SIG-M5 (cell line): ENCODE data around the gene PAGR1.
"Not testable (repeated sequence)": the region's sequence is repeated elsewhere in the genome, so short reads cannot be mapped to it uniquely, and the experiment has no call there.

Experiments used
- DNase-seq: peaks from one replicate; lab custom pipeline; 2025; lab: John Stamatoyannopoulos, UW

Gene PAGR1

DNA sequence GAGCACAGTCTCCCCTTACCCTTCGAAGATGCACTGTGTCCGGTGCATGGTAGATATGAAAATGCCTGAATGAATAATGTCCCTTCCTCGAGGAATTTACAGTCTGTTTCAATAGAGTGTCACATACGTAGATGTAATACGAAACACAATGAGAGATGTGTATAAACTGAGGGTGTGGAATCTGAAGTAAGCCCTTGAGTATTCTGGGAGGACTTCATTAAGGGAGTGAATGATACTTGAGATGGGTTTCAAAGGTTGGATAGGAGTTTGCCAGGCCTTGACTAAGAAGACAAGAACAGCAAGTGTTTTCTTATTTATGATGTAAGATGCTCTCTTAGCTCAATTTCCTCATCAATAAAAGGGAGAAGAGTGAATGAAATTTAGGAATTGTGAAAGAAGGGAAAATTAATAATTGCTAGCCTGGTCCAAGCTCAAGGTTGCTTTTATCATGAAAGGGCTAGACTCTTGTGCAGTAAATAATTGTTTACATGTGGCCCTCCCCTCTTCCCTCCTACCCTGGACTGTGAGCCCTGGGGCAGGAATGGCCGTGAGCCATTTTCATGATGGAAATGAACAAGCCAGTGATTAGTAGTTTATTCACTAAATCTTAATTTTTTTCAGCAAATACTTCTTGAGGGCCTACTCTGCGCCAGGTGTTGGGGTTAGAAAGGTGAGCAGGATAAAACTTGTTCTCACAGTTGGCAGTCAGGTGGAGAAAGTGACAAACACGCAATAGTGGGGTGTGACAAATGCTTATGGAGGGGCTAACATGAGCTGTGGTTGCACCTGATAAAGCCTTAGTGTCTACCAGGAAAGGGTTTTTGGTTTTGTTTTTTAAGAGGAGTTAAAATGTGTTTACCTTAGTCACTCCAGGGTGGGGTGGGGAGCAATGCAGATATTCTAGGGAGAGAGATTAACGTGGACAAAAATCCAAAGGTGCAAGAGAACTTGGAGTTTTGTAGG lies 23.8 kb upstream of the PAGR1 start:
- no peak for DNase-seq

DNA sequence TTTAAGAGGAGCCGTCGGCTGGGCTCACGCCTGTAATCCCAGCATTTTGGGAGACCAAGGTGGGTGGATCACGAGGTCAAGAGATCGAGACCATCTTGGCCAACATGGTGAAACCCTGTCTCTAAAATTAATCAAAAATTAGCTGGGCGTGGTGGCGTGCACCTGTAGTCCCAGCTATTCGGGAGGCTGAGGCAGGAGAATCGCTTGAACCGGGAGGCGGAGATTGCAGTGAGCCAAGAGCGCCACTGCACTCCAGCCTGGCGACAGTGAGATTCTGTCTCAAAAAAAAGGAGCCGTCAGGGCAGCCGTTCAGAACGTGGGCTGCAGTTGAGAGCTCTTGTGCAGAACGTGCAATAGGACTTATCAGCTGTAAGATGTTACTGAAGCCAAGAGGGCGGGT lies 22.8 kb upstream of the PAGR1 start:
- DNase-seq: not testable (repeated sequence)

DNA sequence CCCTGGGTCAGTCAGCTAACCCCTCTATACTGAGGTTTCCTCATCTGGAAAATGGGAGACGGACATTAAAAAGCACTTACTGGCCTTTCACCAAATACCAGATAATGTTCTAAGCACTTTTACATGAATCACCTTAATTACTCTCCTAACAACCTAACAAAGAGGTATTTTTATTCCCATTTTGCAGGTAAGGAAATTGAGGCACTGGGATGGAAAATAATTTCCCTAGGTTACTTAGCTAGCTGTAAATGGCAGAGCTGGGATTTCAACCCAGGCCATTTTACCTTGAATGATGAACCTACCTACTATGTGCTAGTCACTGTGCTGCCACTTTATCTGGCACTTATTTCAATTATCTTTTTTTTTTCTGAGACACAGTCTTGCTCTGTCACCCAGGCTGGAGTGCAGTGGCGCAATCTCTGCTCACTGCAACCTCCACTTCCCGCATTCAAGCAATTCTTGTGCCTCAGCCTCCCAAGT lies 21.7 kb upstream of the PAGR1 start:
- DNase-seq: no peak

DNA sequence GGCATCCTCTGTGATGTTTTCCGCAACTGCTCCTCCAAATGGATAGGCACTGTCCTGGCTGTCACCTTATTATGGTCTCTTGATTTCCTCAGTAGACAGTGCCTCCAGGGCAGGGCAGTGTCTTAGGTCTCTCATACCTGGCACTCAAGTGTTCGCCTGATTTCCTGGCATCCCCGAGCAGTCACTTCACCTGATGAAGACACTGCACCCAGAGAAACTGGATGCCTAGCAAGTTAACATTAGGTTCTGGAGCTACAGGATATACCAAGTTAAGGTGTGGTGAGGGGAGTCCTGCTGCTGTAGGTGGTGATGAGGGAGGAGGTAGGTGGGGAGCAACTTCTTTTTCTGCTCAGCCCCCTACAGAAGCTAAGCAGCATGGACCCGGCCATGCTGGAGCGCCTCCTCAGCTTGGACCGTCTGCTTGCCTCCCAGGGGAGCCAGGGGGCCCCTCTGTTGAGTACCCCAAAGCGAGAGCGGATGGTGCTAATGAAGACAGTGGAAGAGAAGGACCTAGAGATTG lies 13.5 kb upstream of the PAGR1 start:
- DNase-seq: no peak

DNA sequence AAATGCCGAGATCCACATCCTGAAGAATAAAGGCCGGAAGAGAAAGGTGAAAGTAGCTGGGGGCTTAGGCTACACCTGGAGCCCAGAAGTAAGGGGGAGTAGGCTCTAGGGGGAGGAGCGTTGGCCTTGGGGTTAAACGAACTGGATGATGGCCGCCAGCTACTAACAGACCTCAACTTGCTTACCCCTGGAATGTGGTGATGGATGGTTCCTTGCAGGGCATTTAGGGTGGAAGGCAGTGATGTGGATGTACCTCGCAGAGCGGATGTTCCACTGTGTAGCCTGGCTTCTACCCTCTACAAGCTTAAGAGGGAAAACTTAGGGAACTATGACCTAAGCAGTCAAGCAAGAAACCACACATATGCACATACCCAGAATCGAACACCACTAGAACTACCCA lies 11.9 kb upstream of the PAGR1 start:
- no peak for DNase-seq

DNA sequence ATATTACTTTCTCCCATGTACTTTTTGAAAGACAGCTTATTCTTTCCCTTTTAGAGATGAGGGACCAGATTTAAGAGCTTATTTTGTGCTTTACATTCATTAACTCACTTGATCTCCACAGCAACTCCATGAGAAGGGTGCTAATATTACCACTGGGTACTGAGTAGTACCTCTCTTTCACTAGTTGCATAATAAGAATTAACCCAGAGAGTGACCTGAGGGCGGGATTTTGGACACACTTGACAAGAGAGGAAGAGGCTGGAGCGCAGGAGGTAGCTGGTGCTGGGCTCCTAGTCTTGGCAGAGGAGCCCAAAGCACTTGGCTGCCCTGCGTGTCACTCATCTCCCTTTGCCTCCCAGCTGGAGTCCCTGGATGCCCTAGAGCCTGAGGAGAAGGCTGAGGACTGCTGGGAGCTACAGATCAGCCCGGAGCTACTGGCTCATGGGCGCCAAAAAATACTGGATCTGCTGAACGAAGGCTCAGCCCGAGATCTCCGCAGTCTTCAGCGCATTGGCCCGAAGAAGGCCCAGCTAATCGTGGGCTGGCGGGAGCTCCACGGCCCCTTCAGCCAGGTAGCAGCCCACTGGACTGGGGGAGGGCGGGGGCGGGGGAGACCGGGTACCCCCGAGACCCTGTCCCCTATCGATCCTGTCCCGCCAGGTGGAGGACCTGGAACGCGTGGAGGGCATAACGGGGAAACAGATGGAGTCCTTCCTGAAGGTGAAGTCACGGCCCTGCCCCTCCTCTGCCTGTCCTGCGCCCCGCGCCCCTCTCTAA lies 11.3 kb upstream of the PAGR1 start:
- DNase-seq: no peak

DNA sequence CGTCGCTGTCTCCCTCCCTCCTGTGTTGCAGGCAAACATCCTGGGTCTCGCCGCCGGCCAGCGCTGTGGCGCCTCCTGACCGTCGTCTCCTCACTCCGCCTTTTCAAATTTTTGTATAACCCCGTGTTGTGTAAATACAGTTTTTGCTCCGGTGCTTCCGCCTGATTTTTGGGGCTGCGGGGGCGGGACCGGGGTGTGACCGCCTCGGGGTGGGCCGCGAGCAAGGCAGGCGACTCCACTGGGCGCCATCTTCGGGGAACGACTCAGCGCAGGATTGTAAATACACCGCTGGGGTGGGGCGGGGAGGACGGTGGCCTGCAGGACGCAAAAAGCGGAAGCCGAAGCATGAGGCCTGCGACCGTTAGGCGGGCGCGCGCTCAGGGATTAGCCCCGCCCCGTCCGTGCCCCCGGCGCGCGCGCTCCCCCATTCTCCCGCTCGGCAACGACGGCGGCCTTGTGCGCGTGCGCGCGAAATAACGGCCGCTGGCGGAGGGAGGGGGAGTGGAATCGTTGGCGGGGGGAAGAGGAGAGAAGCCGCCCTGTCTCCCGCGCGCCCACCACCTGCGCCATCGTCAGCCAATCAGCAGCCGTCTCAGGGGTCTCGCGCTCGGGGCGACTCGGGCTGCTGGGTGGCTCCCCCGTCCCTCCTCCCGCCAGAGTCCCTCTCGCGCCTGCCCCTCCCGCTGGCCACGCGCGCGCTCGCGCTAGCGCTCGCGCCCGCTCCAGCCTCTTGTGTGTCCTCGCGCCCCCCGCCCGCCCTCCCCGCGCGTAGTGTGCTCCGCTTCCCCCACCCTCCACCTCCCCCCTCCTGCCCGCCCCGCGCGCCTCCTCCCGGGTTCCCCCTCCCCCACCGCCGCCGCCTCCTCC lies 10.5 kb upstream of the PAGR1 start:
- DNase-seq: peak; percentile 44

DNA sequence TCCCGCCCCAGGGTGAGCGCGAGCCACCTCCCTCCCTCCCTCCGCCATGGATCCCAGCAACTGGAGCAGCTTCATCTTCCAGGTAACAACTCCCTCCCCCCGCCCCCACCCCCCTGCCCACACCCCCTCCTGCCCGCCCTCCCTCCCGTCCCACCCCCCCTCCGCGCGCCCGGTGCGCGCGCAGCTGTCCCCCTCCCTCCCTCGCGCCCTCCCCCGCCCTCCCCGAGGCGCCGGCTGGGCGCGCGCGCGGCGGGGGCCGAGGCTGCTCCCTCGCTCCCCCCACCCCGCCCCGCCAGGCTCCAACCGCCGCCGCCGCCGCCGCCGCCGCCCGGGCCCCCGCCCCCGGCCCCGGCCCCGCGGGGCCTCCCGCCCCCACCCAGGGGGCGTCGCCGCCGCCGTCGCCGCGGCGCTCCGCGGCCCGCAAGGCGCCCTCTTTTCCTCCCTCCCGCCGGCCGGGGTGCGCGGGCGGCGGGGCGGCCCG lies 9.8 kb upstream of the PAGR1 start, which contains the start of gene MAZ:
TSS of gene MAZ (plus strand) at position 431 of the 481 bp plus-strand sequence. CDS start 173 bp downstream, outside the sequence.
- no peak for DNase-seq

DNA sequence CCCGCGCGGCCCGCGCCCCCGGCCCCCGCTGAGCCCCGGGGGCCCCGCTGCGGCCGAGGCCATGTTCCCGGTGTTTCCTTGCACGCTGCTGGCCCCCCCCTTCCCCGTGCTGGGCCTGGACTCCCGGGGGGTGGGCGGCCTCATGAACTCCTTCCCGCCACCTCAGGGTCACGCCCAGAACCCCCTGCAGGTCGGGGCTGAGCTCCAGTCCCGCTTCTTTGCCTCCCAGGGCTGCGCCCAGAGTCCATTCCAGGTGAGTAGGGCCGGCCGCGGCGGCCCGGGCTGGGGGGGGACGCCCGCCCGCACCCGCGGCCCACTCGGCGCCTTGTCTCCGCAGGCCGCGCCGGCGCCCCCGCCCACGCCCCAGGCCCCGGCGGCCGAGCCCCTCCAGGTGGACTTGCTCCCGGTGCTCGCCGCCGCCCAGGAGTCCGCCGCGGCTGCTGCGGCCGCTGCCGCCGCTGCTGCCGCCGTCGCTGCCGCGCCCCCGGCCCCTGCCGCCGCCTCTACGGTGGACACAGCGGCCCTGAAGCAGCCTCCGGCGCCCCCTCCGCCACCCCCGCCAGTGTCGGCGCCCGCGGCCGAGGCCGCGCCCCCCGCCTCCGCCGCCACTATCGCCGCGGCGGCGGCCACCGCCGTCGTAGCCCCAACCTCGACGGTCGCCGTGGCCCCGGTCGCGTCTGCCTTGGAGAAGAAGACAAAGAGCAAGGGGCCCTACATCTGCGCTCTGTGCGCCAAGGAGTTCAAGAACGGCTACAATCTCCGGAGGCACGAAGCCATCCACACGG lies 9.1 kb upstream of the PAGR1 start:
- DNase-seq: no peak

DNA sequence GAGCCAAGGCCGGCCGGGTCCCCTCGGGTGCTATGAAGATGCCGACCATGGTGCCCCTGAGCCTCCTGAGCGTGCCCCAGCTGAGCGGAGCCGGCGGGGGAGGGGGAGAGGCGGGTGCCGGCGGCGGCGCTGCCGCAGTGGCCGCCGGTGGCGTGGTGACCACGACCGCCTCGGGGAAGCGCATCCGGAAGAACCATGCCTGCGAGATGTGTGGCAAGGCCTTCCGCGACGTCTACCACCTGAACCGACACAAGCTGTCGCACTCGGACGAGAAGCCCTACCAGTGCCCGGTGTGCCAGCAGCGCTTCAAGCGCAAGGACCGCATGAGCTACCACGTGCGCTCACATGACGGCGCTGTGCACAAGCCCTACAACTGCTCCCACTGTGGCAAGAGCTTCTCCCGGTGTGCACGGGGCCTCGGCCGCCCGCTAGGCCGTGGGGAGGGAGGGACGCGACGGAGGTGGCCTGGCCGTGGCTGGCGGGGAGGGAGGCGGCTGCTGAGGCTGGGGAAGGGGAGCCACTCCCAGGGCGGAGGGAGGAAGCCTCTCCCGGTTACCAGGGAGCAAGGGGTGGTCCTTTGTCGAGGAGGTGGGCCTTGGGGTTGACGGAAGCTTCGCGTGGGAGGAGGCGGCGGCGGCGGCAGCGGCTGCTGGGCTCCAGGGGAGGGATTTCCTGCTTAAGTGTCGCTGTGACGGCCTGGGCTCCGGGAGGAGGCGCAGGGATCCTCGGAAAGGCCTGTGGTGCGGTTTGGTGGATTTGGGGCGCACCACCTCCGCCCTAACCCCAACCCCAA lies 8.3 kb upstream of the PAGR1 start:
- DNase-seq: peak; percentile 39

DNA sequence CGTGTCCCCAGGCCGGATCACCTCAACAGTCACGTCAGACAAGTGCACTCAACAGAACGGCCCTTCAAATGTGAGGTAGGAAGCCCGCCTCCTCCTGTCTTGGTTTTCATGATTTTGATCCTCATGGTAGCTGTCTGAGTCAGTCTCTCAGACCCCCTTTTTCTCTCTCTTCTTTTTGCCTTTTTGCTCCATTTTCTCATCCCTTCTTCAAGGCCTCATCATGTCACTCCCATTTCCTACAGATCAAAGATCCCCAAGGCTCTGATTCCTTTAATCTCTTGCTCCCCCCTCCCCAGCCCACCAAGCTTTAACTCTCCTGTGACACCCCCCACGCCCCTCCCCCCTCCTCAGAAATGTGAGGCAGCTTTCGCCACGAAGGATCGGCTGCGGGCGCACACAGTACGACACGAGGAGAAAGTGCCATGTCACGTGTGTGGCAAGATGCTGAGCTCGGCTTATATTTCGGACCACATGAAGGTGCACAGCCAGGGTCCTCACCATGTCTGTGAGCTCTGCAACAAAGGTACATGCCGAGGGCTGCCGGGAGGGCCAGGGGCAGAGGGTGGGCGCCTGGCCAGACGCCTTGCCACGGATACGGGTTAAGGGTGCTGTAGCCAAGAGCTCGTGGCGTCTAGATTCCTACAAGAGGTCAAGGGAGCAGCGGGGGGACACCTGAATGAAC lies 7.6 kb upstream of the PAGR1 start:
- no peak for DNase-seq

DNA sequence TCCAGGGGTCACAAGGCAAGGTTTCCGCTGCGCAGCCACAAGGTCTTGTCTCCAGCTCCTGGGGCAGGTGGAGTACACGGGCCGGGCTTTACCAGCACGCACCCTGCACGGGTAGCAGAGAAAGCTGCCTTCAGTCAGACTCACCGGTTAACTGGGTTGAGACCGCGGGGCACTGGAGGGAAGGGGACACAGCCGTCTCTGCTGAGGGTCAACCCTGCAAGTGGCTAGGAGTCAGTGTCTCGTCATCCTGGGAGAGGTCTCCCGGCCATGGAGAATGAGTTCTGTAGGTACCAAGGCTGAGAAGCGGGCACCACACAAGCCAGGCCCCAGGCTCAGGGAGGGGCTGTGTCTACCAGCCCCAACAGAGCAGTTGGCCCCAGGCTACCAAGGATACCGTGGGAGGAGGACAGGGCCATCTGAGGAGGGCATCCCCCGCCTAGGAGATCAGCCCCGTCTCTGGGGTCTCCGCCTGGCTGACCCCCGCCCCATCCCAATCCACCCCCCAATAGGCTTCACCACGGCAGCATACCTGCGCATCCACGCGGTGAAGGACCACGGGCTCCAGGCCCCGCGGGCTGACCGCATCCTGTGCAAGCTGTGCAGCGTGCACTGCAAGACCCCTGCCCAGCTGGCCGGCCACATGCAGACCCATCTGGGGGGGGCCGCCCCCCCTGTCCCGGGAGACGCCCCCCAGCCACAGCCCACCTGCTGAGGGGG lies 6.8 kb upstream of the PAGR1 start:
- no peak for DNase-seq

DNA sequence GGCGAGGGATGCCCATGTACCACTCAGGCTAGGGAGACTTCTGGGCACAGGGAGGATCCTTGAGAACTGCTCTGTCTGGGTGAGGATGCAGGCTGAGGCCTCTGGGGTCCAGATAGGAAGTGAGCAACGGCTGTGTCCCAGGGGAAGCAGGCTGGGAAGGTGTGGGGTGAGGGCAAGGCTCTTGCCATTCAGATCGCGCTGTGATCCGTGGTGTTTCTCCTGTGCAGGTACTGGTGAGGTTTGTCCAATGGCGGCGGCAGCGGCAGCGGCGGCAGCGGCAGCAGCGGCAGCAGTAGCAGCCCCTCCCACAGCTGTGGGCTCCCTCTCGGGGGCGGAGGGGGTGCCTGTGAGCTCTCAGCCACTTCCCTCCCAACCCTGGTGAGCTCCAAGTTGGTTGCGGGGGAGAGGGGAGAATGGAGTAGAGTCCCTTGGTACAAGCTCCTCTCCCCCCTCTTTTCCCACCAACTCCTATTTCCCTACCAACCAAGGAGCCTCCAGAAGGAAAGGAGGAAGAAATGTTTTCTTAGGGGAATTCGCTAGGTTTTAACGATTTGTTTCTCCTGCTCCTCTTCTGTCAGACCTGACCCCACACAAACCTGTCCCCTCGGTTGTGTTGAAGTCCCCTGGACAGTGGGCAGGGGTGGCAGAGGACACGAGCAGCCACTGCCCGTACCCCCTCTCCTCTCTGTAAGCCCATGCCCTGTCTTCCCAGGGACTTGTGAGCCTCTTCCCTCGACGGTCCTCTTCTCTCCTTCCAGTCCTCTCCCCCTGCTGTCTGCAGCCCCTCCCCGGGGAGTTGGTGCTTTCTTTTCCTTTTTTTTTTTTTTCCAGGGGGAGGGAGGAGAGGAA lies 5.9 kb upstream of the PAGR1 start:
- DNase-seq: no peak

DNA sequence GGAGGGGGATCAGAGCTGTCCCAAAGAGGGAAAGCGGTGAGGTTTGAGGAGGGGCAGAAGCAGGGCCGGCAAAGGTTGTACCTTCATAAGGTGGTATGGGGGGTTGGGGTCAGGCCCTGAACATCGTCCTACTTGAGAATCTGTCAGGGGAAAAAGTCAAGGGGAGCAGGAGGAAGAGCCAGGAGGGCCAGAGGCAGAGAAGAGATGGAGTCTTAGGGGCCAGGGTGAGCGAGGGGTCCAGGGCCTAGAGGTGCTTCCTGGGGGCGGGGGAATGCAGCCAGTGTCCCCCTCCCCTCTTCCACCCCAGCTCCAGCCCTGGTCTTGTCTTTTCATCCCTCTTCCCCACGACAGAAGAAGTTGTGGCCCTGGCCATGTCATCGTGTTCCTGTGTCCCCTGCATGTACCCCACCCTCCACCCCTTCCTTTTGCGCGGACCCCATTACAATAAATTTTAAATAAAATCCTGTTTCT lies 5.2 kb upstream of the PAGR1 start:
- DNase-seq: no peak

DNA sequence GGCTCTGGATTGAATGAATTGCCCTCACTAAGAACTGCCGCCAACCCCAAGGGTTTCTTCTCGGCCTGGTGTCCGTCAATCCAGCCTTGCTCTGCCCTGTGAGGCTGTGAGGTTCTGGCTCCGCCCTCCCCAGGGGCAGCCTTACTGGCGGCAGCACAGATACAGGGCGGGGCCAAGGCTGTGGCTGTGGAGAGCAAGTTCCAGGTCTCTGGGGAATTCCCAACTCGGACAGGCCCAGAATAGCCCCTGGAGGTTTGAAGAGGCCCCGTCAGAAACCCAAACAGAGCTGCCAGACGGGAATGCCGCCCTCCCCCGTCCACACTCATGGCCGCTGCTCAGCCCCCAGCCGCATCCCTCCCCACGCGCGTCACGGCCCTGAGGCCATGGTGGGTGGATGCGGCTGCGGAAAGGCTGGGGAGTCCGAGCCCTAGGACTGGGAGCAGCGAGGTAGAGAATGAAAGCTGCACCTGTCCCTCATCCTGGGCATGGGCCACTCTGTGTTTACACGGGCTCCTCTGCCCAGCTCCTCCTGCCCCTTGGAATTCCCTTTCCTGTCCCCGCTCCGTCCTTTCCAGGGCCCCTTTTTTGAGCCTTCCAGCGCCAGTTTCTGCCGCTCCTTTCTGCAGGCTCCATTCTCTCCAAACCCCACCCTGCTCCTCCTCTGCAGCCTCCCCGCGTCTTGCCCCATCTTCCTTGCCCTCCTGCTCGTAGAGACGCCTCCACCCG lies 4.6 kb upstream of the PAGR1 start:
- DNase-seq: no peak

DNA sequence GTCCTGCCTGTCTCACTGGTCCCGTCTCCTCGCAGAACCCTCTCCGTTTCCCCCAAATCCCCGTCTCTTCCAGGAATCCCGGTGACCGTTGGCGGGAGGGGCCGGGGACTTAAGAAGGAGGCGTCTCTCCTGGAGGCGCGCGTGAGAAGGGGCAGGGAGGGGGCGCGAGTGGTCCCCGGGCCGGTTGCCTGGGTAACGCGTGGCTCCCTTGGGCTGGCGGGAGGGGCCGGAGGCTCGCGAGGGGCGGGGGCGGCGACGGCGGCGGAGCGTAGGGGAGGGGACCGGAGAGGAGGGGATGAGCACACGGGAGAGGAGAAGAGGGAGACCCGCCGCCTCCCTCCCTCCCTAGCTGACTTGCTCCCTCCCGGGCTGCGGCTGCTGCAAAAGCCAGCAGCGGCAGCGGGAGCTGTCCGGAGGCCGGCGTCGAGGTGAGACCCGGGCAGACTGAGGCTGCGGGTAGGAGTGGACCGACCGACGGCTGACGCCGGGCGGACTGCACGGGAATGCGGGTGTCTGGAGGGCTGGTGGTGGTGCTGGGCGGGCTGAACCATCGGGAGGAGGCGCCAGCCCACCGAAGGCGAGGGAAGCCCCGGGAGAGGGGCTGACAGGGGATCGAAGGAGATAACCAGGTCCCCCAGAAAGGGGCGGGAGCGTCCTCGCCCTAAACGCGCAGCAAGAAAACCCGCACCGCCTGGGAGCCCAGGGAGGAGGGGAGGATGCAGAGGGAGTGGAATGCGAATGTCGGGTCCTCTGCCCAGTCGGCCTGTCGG lies 3.9 kb upstream of the PAGR1 start, which contains the start of gene PRRT2:
TSS of gene PRRT2 (plus strand) at position 298 of the 770 bp plus-strand sequence. CDS start 862 bp downstream, outside the sequence.
- no peak for DNase-seq
